ENCODE results near the gene PDE4D.

- TF ChIP-seq, protein P1, sequence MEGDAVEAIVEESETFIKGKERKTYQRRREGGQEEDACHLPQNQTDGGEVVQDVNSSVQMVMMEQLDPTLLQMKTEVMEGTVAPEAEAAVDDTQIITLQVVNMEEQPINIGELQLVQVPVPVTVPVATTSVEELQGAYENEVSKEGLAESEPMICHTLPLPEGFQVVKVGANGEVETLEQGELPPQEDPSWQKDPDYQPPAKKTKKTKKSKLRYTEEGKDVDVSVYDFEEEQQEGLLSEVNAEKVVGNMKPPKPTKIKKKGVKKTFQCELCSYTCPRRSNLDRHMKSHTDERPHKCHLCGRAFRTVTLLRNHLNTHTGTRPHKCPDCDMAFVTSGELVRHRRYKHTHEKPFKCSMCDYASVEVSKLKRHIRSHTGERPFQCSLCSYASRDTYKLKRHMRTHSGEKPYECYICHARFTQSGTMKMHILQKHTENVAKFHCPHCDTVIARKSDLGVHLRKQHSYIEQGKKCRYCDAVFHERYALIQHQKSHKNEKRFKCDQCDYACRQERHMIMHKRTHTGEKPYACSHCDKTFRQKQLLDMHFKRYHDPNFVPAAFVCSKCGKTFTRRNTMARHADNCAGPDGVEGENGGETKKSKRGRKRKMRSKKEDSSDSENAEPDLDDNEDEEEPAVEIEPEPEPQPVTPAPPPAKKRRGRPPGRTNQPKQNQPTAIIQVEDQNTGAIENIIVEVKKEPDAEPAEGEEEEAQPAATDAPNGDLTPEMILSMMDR (IDR thresholded peaks at IDR 0.05): no peak
- no peak for TF ChIP-seq EZH2 (IDR thresholded peaks at IDR 0.05; ENCODE audit: borderline replicate concordance, insufficient read depth, low read depth, low read length, poor library complexity, severe bottlenecking)
These were observed 323.8 kb downstream of the PDE4D start for GRCh38 chr5:59569608-59570334.
